ENCODE data around the gene TUBAL3.
"Not testable (repeated sequence)": the region's sequence is repeated elsewhere in the genome, so short reads cannot be mapped to it uniquely, and the experiment has no call there.

The TUBAL3 gene

DNA sequence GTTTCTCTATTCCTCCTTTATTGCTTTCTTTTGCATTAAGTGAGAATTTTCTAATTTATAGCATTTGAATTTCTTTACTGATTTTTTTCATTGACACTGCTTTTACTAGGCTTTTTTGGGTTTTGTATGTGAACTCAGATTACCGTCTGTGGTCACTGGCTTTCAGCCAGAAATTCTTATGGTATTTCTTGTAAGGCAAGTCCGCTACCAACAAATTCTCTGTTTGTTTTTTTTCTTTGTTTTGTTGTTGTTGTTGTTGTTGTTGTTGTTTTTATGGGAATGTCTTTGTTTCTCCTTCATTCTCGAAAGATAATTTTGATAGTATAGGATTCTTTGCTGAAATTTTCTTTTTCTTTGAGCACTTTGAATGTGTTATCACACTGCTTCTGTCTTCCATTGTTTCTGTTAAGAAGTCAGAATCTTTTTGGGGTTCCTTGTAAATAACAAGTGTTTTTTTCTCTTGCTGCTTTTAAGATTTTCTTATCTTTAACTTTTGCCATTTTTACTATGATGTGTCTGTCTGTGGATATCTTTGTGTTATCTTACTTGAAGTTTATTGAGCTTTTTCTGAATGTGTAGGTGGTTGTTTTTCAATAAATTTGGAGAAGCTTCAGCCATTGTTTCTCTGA, 15.0 kb upstream of the TUBAL3 start:
- no peak for DNase-seq

DNA sequence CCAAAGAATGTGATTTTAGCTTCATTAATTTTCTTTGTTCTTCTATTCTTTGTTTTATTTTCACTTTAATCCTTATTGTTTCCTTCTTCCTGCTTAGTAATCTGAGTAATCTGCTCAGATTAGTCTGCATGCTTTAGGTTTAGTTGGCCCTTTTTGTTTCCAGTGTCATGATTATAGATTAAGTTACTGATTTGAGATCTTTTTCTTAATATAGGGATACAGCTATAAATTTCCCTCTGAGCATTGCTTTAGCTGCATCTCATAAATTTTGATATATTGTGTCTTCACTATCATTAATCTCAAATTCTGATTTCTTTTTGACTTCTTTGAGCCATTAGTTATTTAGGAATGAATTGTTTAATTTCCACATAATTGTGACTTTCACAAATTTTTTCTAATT, 14.0 kb upstream of the TUBAL3 start:
- DNase-seq: no peak

DNA sequence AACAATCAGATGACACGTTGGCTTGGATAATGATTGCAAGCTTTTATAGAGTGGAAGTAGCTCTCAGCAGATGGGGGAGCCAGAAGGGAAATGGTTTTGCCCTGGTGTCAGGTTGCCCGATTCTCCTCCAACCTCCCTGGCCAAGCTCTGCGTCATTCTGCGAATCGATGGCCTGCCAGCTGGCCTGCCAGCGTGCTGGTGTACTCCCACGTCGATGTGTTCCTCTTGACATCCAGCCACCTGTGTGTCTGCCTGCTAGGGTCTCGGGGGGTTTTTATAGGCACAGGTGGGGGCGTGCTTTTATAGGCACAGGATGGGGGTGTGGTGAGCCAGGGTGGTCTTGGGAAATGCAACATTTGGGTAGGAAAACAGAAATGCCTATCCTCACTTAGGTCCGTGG, 12.4 kb upstream of the TUBAL3 start:
- no peak for DNase-seq

DNA sequence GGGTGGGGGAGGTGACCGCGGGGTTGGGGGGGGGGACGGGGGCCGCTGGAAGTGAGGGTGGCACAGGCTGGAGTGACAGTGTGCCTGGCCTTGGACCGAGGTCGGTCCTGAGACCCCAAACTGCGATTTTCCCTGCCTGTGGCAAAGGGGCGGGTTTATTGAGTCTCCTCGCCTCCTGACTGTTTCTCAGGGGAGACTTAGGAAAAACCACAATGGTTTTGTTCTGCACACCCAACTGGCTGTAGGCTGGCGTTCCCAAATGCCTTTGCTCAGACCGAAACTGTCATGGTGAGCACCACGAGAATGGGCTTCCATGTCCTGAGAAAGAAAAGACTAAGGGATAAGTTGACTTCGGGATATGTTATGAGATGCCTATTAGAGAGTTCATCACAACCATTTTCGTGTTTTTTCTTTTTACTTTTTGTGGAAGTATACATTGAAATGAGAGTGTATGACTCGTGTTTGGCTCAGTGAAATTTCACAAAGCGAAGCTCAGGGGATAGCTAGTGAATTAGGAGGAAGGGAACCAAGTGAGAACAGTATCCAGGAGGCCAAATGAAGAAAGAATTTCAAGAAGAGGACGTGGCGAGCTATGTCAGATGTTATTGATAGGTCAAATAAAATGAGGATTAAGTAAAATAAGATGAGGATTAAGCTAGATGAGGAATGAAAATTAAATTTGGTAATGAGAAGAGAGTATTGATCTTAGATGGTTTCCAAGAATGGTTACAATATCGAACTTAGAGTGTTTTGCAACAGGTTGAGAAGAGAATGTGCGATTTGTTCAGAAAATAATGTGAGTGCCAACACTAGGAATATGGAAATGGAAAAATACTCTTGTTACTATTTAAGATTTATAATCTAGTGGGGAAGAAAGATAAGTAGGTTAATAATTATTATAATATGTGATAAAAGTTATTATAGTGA, 8.6 kb upstream of the TUBAL3 start:
- DNase-seq: no peak

DNA sequence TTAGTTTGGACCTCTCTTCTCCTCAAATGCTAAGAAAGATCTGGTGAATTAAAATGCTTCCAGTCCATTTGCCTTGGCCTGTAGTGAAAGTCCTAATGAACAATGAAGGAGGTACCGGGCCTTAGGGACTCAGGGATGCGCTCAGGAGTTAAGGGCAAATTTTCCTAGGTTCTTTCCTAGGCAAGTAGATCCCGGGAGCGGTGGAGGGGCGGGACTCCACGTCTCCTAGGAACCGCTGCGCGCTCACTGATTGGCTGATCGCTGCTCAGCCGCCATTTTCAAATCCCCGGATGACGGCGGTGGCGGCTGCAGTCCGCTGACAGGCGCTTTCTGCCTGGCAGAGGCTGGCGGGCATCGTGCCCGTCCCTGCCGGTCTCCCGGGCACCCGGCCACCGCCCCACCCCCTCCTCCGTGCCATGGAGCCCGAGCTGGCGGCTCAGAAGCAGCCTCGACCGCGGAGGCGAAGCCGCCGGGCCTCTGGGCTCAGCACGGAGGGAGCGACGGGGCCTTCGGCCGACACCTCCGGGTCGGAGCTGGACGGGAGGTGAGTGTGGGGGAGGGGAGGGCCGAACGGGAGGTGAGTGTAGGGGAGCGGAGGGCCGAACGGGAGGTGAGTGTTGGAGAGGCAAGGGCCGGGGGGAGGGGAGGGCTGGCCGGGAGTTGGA, 7.8 kb upstream of the TUBAL3 start, which contains the start of gene NET1:
NET1 (plus strand) TSS at position 281 of the 665 bp plus-strand sequence; CDS start at position 417, 136 bp downstream.
- peak; percentile 67 to 76 for DNase-seq

DNA sequence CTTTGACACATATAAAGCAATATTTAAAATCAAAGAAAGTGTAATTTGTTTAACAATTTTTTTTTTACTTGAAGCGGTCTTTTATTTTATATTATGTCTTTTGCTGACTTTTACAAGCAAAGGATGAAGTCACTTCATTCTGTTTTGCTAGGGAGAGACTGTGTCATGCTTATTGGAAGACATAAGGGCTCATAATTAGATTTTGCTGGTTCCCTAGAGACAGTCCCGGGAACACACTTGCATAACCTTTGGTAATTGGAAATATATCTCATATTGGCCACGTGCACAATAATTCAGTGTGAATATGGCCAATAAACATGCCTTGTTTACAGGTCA, 7.3 kb upstream of the TUBAL3 start:
- no peak for DNase-seq

DNA sequence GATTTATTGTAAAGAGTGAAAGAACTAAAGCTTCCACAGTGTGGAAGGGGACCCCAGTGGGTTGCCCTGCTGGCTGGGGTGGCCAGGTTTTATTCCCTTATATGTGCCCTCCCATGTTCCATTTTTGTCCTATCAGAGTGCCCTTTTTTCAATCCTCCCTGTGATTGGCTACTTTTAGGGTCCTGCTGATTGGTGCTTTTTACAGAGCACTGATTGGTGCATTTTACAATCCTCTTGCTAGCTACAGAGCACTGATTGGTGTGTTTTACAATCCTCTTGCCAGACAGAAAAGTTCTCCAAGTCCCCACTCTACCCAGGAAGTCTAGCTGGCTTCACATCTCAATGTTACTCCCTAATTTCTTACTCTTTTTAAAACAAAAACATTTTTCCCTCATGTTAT, 6.2 kb upstream of the TUBAL3 start:
- not testable (repeated sequence) for DNase-seq

DNA sequence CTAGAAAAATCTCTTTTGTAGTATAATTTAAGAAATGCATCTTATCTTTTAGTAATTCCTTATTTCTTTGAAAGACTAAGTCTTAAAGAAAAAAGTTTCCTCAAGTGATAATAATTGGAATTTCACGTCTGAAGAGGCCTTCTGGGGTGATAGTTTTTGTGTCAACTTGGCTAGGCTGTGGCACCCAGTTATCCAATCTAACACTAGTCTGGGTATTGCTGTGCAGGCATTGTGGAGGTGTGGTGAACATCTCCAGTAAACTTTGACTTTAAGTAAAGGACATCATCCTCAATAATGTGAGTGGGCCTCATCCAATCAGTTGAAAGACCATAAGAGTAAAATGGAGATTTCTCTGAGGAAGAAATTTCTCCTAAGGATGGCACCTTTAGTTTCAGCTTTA, 2.3 kb upstream of the TUBAL3 start:
- DNase-seq: no peak

DNA sequence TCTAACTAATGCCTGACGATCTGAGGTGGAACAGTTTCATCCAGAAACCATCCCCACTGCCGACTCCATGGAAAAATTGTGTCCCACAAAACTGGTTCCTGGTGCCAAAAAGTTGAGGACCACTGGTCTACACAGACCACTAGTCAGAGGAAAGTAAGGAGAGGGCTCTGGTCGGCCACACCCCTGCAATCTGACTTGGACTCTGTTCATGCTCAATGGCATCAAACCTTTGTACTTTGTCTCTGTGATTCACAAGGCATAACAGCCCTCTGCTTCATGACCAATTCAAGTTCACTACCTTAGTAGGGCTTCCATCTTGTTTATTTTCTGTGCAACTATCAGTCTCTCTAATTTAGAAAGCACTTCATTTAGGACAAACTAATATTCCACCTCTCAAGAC, 1.8 kb downstream of the TUBAL3 start:
- DNase-seq: no peak

DNA sequence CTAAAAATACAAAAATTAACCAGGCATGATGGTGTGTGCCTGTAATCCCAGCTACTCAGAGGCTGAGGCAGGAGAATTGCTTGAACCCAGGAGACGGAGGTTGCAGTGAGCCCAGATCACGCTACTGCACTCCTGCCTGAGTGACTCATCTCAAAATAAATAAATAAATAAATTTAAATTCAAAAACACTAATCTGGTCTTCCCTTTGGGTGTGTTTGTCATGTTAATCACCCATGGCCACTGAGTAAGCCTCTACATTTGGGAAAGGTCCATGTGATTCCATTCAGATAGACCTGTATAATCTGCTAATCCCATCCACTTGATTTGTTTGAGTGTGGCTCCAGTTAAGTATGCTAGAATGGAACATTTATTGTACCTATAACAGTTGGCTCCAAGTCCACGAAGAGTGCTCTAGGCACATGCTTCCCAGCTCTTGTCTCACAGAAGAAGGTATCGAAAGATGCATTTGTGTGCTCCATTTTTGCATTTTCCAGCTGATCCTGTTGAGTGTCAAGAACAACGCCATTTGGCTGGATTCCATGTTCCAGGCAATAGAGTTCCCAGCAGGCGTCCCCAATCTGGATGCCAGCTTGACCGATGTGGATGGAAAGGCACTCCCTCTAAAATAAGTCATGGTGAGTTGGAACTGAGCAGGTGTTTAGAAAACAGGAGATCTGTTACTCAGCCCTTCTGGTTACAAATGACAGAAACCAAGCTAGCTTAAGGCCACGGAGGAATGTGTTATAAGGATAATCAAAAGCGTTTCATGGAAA, 4.0 kb downstream of the TUBAL3 start:
- no peak for DNase-seq

DNA sequence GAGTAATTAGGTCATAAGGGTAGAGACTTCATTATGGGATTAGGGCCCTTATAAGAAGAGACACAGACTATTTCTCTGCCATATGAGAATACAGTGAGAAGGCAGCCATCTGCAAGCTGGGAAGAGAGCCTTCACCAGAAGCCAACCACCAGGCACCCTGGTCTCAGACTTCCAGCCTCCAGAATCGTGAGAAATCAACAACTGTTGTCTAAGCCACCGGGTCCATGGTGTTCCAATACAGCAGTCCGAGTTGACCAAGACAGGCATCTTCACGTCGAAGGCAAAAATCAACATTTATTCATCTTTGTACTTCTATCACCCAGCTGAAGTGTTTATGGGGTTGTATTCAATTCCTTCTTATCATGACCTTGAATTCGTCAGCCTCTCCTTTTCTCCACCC, 5.3 kb downstream of the TUBAL3 start:
- DNase-seq: no peak

DNA sequence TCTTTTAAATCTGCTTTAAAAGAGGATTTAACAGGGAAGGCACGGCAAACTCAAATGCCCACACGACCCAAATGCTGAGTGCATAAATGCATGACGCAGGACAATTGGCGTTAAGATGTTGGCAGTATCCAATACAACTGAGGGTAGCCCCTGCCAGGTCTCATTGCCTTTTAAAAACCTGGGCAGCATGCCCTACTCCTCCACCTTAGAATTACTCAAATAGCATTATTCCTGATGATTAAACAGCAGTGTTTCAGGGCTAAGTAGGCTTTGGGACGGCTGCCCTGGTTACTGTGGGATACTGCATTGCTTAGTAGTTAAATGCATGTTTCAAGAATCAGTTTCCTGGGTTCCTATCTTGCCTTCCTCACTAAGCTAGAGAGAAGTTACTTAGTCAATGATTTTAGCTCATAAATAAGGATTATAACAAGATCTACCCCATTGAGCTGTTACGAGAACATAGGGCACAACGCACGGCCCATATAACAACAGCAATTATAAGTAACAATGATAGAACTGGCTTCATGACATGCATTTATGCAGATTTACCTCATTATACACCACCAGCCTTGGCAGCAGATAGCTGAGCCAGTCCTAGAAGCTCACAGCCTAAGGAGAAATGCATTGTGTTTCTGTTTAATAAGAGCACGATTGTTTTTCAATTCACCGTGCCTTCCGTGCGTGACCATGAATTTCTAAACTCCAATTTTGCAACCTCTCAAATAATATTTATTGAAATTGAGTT, 7.9 kb downstream of the TUBAL3 start:
- DNase-seq: no peak

DNA sequence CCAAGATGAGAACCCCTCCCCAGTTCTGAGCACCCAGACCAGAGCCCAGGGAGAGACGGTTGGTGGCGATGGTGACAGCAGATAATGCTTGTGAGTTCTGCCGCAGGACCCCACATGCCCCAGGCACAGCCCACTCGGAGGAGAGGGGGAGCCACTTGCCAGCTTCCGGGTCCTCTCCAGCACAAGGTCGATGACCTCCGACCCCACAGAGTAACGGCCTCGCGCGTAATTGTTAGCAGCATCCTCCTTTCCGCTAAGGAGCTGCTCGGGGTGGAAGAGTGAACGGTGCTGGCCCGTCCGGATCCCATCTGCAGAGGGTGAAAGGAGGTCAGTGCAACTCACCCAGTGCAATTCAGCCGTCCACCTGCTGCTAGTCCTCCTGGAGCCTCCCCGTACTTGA, 9.5 kb downstream of the TUBAL3 start:
- DNase-seq: no peak

DNA sequence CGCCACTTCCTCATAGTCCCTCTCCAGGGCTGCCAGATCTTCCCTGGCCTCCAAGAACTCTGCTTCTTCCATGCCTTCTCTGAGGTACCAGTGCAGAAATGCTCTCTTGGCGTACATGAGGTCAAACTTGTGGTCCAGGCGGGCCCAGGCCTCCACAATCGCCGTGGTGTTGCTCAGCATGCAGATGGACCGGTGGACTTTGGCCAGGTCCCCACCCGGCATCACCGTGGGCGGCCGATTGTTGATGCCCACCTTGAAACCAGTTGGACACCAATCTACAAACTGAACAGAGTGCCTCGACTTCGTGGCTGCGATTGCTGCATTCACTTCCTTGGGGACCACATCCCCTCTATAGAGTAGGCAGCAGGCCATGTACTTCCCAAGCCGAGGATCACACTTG, 11.1 kb downstream of the TUBAL3 start:
- no peak for DNase-seq

DNA sequence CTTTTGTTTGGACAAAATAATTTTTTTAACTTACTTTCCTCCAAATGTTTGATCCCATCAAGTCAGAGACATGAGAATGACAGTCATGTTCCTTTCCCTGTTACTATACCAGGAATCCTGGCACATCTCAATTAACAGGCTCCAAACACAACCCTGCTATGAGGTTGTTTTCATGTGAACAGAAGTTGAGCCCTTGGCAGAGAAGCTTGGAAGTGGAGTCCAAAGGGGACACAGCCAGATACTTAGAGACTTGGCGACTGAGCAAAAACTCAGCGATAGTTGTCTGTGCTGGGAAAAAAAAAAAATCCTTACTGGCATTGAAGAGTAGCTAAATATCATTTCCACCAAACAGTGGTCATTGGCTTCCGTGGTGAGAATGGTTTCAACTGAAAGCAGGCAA, 12.8 kb downstream of the TUBAL3 start:
- DNase-seq: no peak

DNA sequence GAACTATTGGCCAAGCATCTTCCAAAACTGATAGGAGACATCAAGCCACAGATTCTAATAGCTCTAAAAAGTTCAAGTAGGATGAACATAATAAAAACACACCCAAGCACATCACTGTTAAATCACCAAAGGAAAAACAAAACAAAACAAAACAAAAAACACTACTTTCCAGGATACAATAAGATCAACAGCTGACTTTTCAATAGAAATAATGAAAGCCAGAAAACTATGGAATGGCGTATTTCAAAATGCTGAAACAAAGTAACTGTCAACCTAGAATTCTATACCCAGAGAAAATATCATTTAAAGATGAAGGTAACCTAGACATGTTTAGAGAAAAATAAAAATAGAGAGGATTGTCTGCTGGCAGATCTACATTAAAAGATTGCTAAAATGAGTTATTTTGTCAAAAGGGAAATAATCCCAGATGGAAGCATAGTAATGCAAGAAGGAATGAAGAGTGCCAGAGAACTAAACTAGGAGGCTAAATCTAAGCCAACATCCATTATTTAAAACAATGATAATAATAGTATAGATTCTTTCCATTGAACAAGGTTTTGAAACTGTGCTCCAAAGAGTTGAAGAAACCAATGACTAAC, 13.9 kb downstream of the TUBAL3 start:
- DNase-seq: no peak

DNA sequence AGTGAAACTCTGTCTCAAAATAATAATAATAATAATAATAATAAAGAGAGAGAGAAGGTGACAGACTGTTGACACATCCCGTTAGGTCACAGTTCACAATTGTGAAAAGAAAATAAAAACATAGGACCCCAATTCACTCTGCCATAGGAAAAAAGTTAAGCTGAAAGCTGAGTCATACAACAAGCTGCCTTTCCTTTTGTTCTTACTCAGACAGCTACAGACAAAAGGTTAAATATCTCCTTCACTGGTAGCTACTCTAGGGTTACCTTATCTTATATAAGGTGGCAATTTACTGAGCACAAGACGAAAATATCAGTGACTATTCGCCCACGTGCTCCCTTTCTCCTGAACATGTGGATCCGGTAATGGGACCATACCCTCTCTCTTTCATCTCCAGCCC, 17.5 kb downstream of the TUBAL3 start:
- DNase-seq: no peak

DNA sequence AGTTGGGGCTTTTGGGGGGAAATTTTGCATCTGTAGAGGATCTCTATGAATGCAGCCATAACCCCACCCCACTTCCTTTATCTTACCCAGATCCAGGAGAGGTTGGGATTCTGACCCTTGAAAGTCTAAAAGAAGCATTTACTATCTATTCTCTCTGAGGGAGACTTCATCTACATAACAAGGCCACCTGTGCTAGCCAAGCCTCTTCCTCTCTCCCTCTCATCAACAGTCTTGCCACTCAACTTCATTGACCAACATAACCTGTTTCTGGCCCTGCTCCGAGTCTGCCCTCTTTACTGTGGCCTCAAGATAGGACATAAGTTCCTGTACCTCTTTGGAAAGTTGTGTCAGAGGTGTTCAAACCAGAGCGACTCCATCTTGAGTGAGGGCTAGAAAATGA, 19.4 kb downstream of the TUBAL3 start:
- no peak for DNase-seq

DNA sequence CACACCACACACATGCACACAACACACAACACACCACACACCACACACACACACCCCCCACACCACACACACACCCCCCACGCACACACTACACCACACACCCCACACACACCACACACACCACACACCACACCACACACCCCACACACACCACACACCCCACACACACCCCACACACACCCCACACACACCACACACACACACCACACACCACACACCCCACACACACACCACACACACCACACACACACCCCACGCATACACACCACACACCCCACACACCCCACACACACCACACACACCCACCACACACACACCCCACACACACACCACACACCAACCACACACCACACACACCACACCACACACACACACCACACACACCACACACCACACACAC, 23.4 kb downstream of the TUBAL3 start:
- no peak for DNase-seq

DNA sequence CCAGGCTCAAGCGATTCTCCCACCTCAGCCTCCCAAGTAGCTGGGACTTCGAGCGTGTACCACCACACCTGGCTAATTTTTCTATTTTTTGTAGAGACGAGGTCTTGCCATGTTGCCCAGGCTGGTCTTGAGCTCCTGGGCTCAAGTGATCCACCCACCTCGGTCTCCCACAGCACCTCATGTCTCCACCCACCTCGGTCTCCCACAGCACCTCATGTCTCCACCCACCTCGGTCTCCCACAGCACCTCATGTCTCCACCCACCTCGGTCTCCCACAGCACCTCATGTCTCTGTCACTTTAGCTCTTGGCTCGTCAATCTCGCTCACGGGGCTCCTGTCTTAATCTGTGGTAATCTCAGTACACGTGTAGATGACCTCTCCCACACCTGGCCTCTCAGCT, 24.2 kb downstream of the TUBAL3 start:
- DNase-seq: not testable (repeated sequence)

DNA sequence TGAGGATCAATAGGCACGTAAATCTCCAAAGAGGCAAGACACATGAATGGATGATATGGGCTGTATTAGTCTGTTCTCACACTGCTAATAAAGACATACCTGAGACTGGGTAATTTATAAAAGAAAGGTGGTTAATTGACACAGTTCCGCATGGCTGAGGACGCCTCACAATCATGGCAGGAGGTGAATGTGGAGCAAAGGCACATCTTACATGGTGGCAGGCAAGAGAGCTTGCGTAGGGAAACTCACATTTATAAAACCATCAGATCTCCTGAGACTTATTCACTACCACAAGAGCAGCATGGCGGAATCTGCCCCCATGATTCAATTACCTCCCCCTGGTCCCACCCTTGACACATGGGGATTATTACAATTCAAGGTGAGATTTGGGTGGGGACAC, 25.4 kb downstream of the TUBAL3 start:
- not testable (repeated sequence) for DNase-seq

DNA sequence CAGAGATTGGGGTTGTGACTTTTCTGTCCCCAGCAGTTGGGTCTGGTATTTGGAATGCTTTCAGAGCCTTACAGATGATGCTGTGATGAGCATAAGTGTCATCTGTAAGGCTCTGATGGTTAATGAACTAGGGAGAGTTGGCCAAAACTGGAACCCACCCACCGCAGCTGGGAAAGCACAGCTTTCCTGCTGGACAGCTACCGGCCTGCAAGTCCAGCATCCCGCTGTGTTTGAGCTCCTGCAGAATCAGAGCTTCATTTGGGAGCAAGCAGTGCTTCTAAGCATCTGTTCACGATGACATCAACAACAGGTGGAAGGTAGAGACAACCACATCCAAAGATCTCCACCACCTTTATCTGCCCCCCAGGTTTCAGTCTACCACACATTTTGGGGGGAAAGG, 28.2 kb downstream of the TUBAL3 start:
- DNase-seq: no peak

All from CD4-positive, alpha-beta T cell treated with Interferon alpha-2 for 1 hour (primary cell).